SIG-M5 (cell line): ENCODE measurements around the gene ASB4.
"Not testable (repeated sequence)": the region's sequence is repeated elsewhere in the genome, so short reads cannot be mapped to it uniquely, and the experiment has no call there.

Source experiments
- DNase-seq: peaks from one replicate; lab custom pipeline; 2025; lab: John Stamatoyannopoulos, UW

Gene ASB4

GRCh38 chr7:95478272-95479037 lies 7.3 kb upstream of the ASB4 start:
- no peak for DNase-seq

GRCh38 chr7:95479992-95480624 lies 5.6 kb upstream of the ASB4 start:
- DNase-seq = no peak

- no peak for DNase-seq
Measured at GRCh38 chr7:95481271-95482165, 4.2 kb upstream of the ASB4 start.

GRCh38 chr7:95482424-95482823 lies 3.3 kb upstream of the ASB4 start:
- DNase-seq = no peak

- no peak for DNase-seq
Measured at GRCh38 chr7:95490231-95490762, 4.6 kb downstream of the ASB4 start.

GRCh38 chr7:95491201-95491600 lies 5.5 kb downstream of the ASB4 start:
- DNase-seq = no peak

- DNase-seq = no peak
Measured at GRCh38 chr7:95491634-95492314, 6.0 kb downstream of the ASB4 start.

GRCh38 chr7:95493247-95493646 lies 7.5 kb downstream of the ASB4 start:
- no peak for DNase-seq

- no peak for DNase-seq
Measured at GRCh38 chr7:95493844-95494243, 8.1 kb downstream of the ASB4 start.

GRCh38 chr7:95501261-95501832 lies 15.6 kb downstream of the ASB4 start:
- DNase-seq = no peak

- DNase-seq = no peak
Measured at GRCh38 chr7:95502403-95502802, 16.7 kb downstream of the ASB4 start.

- DNase-seq = no peak
Measured at GRCh38 chr7:95503271-95504131, 17.8 kb downstream of the ASB4 start.

GRCh38 chr7:95504132-95504588 lies 18.4 kb downstream of the ASB4 start:
- DNase-seq = not testable (repeated sequence)

GRCh38 chr7:95508780-95509179 lies 23.0 kb downstream of the ASB4 start:
- DNase-seq = no peak

GRCh38 chr7:95509199-95509598 lies 23.5 kb downstream of the ASB4 start:
- no peak for DNase-seq

- DNase-seq = no peak
Measured at GRCh38 chr7:95511716-95512260, 26.0 kb downstream of the ASB4 start.

- no peak for DNase-seq
Measured at GRCh38 chr7:95517458-95517857, 31.7 kb downstream of the ASB4 start.

GRCh38 chr7:95517870-95518269 lies 32.1 kb downstream of the ASB4 start:
- no peak for DNase-seq

- DNase-seq = no peak
Measured at GRCh38 chr7:95520136-95520535, 34.4 kb downstream of the ASB4 start.

- DNase-seq = no peak
Measured at GRCh38 chr7:95525503-95525902, 39.8 kb downstream of the ASB4 start.
